Omental fat pad (tissue), 4 donors: Measurements from ENCODE around the gene LY86. TPM values are rescaled to one million over a fixed set of nuclear protein-coding genes. Genes with fewer than 3 reads are reported as not detected.

ENCODE experiments used
- ATAC-seq: fragments of 150-250 bp; one replicate; pipeline ENCODE4 v1.9.1; 2016; ENCODE audit warnings: mild to moderate bottlenecking, moderate library complexity; ENCODE audit not compliant: low FRiP score
- DNase-seq: peaks from one replicate; pipeline ENCODE4 v3.0.0-alpha.2; 2019; ENCODE audit warnings: low spot score
- total RNA-seq, 4 donors: library from RNA; depleted of rRNA; stranded (reverse); fragments of >200 nt; gene quantifications; one replicate each; pipeline ENCODE4 v1.1.0, GENCODE V29; 2016
- TF ChIP-seq, protein P1 (sequence below), 3 donors: fragments of 450-650 bp; IDR thresholded peaks; one replicate each; pipeline ENCODE4 v1.5.1; 2016 to 2017; ENCODE audit warnings: antibody characterized with exemption in 3 of 3, mild to moderate bottlenecking in 3 of 3, moderate library complexity in 2 of 3

Gene LY86
- total RNA-seq, 4 donors from 2014 or later: 2.7 to 11.6 (median 8.1) TPM

GRCh38 chr6:6570929-6571671 lies 17.4 kb upstream of the LY86 start:
- TF ChIP-seq, protein P1, sequence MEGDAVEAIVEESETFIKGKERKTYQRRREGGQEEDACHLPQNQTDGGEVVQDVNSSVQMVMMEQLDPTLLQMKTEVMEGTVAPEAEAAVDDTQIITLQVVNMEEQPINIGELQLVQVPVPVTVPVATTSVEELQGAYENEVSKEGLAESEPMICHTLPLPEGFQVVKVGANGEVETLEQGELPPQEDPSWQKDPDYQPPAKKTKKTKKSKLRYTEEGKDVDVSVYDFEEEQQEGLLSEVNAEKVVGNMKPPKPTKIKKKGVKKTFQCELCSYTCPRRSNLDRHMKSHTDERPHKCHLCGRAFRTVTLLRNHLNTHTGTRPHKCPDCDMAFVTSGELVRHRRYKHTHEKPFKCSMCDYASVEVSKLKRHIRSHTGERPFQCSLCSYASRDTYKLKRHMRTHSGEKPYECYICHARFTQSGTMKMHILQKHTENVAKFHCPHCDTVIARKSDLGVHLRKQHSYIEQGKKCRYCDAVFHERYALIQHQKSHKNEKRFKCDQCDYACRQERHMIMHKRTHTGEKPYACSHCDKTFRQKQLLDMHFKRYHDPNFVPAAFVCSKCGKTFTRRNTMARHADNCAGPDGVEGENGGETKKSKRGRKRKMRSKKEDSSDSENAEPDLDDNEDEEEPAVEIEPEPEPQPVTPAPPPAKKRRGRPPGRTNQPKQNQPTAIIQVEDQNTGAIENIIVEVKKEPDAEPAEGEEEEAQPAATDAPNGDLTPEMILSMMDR (IDR thresholded peaks at IDR 0.05): no peak
- ATAC-seq (no peak), DNase-seq (no peak)

DNA sequence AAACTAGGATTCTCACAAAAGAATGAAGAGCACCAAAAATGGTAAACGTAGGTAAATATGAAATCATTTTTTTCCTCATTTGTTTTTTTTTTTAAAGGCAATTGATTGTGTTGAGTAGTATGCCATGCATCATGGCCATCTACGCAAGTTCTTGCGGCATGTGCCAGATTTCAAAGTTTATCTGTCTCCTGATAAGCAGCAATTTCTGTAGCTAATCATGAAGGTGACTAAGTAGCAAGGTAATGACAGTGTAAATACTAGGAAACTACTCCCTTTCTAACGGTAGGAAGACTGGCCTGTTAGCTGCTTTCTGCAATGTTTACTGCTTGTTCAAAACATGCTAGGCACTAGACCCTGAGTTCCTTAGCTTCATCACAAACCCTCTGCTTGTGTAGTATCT lies 13.4 kb upstream of the LY86 start:
- ATAC-seq: no peak
- TF ChIP-seq, protein P1 (IDR thresholded peaks at IDR 0.05): no peak

GRCh38 chr6:6577735-6578134 lies 10.8 kb upstream of the LY86 start:
- no peak for DNase-seq
- TF ChIP-seq, protein P1 (IDR thresholded peaks at IDR 0.05): no peak
- no peak for ATAC-seq

More for the DNA sequence above, 13.4 kb upstream of the LY86 start:
- DNase-seq: no peak

DNA sequence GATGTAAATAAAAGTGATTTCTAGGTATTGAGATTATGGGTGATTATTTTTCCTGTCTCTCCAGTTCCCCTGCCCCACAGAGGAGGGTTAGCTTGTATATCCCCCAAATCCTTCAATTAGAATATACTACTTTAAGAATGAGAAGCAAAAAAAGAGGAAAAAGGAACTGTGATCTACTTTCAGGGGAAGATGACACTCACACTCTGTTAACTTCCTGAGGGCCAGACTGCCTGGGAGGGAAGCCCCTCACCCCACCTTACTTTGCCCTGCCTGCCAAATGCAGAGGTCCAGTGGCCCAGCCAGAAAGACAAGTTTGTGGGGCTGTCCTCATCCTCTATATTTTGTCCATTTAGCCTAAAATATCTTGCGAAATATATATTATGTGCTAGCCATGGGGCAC lies 9.2 kb upstream of the LY86 start:
- DNase-seq: no peak
- TF ChIP-seq, protein P1 (IDR thresholded peaks at IDR 0.05): no peak
- no peak for ATAC-seq

DNA sequence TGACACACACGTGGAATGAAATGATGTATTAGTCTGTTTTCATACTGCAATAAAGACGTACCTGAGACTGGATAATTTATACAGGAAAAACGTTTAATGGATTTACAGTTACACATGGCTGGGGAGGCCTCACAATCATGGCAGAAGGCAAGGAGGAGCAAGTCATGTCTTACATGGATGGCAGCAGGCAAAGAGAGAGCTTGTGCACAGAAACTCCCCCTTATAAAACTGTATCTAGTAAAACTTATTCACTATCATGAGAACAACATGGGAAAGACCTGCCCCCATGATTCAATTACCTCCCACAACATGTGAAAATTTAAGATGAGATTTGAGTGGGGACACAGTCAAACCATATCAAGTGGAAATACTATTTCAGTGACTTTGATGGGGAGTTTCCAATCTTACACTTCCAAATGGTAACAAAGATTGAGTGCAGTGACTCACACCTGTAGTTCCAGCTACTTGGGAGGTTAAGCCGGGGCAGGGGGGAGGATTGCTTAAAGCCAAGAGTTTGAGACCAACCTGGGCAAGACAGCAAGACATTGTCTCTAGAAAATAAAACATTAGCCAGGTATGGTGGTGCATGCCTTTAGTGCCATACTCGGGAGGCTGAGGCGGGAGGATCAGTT lies 8.2 kb upstream of the LY86 start:
- DNase-seq (no peak), ATAC-seq (no peak)
- TF ChIP-seq, protein P1 (IDR thresholded peaks at IDR 0.05): no peak

GRCh38 chr6:6581054-6581453 lies 7.5 kb upstream of the LY86 start:
- no peak for DNase-seq
- TF ChIP-seq, protein P1 (IDR thresholded peaks at IDR 0.05): no peak
- no peak for ATAC-seq

DNA sequence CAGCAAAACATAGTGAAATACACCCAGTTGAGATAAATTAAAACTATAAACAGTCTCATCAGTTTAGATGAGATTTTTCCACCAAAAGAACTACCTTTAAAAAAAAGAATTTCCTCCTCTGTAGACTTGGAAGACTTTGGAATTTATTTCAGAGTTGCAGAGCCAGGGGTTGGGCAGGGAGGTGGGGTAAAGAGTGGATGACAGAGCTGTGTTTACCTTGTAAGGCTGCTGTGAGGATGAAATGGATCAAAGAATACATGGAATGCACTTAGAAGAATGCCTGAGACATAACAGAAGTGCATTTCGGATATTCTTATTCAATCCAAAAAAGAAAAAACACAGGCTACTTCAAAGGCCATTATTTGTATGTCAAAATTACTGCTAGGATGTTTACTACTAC lies 6.4 kb upstream of the LY86 start:
- TF ChIP-seq, protein P1 (IDR thresholded peaks at IDR 0.05): no peak
- ATAC-seq (no peak), DNase-seq (no peak)
